ENCODE measurements around the gene REXO4.
"Not testable (repeated sequence)": the region's sequence is repeated elsewhere in the genome, so short reads cannot be mapped to it uniquely, and the experiment has no call there.

The REXO4 gene

GRCh38 chr9:133379153-133380086 is 38.4 kb downstream of the REXO4 start:
- H3K27ac ChIP-seq (ENCODE audit: poor library complexity, severe bottlenecking) = no peak overlapping the region
- DNase-seq (ENCODE audit: low spot score) = no peak
- H3K36me3 ChIP-seq (ENCODE audit: low read depth) = no peaks in the 10 kb centered on the region
- ATAC-seq (ENCODE audit: low read depth) = no peak
- TF ChIP-seq CTCF (IDR thresholded peaks at IDR 0.05; ENCODE audit: poor library complexity, severe bottlenecking) = no peak
- H3K27me3 ChIP-seq (ENCODE audit: insufficient read depth, poor library complexity, severe bottlenecking) = no peaks in the 10 kb centered on the region
- no peak overlapping the region for H3K4me3 ChIP-seq (ENCODE audit: severe bottlenecking)
- H3K9me3 ChIP-seq (ENCODE audit: severe bottlenecking) = no peaks in the 10 kb centered on the region
- no peaks in the 10 kb centered on the region for H3K4me1 ChIP-seq (ENCODE audit: insufficient read depth, poor library complexity, severe bottlenecking)

GRCh38 chr9:133378408-133378962 is 39.3 kb downstream of the REXO4 start:
- Histone ChIP-seq H3K4me3 (ENCODE audit: severe bottlenecking) (no peak overlapping the region), H3K27ac (ENCODE audit: poor library complexity, severe bottlenecking) (no peak overlapping the region), H3K36me3 (ENCODE audit: low read depth) (peaks cover 6% of the 10 kb centered on the region), H3K9me3 (ENCODE audit: severe bottlenecking) (no peaks in the 10 kb centered on the region), H3K27me3 (ENCODE audit: insufficient read depth, poor library complexity, severe bottlenecking) (no peaks in the 10 kb centered on the region), H3K4me1 (ENCODE audit: insufficient read depth, poor library complexity, severe bottlenecking) (no peaks in the 10 kb centered on the region)
- no peak for TF ChIP-seq CTCF (IDR thresholded peaks at IDR 0.05; ENCODE audit: poor library complexity, severe bottlenecking)
- ATAC-seq (ENCODE audit: low read depth) (no peak), DNase-seq (ENCODE audit: low spot score) (no peak)

GRCh38 chr9:133377721-133378216 is 40.0 kb downstream of the REXO4 start:
- no peaks in the 10 kb centered on the region for H3K9me3 ChIP-seq (ENCODE audit: severe bottlenecking)
- H3K4me3 ChIP-seq (ENCODE audit: severe bottlenecking) = no peak overlapping the region
- peaks cover 14% of the 10 kb centered on the region for H3K36me3 ChIP-seq (ENCODE audit: low read depth)
- H3K4me1 ChIP-seq (ENCODE audit: insufficient read depth, poor library complexity, severe bottlenecking) = no peaks in the 10 kb centered on the region
- no peak for TF ChIP-seq CTCF (IDR thresholded peaks at IDR 0.05; ENCODE audit: poor library complexity, severe bottlenecking)
- H3K27me3 ChIP-seq (ENCODE audit: insufficient read depth, poor library complexity, severe bottlenecking) = no peaks in the 10 kb centered on the region
- ATAC-seq (ENCODE audit: low read depth) (no peak), DNase-seq (ENCODE audit: low spot score) (no peak)
- no peak overlapping the region for H3K27ac ChIP-seq (ENCODE audit: poor library complexity, severe bottlenecking)

- H3K4me1 ChIP-seq (ENCODE audit: insufficient read depth, poor library complexity, severe bottlenecking); H3K9me3 ChIP-seq (ENCODE audit: severe bottlenecking); H3K4me3 ChIP-seq (ENCODE audit: severe bottlenecking); ATAC-seq (ENCODE audit: low read depth); DNase-seq (ENCODE audit: low spot score); H3K27ac ChIP-seq (ENCODE audit: poor library complexity, severe bottlenecking); H3K27me3 ChIP-seq (ENCODE audit: insufficient read depth, poor library complexity, severe bottlenecking): not testable (repeated sequence)
- peaks cover 18% of the 10 kb centered on the region for H3K36me3 ChIP-seq (ENCODE audit: low read depth)
These were observed 40.5 kb downstream of the REXO4 start for GRCh38 chr9:133377280-133377679.

- TF ChIP-seq CTCF (IDR thresholded peaks at IDR 0.05; ENCODE audit: poor library complexity, severe bottlenecking) = no peak
- Histone ChIP-seq H3K27me3 (ENCODE audit: insufficient read depth, poor library complexity, severe bottlenecking) (no peaks in the 10 kb centered on the region), H3K4me3 (ENCODE audit: severe bottlenecking) (peak within 1 kb of the TSS; percentile 67), H3K36me3 (ENCODE audit: low read depth) (peaks cover 31% of the 10 kb centered on the region), H3K9me3 (ENCODE audit: severe bottlenecking) (no peaks in the 10 kb centered on the region), H3K4me1 (ENCODE audit: insufficient read depth, poor library complexity, severe bottlenecking) (no peaks in the 10 kb centered on the region), H3K27ac (ENCODE audit: poor library complexity, severe bottlenecking) (peak within 1 kb of the TSS; percentile 89)
- peak; percentile 91 for ATAC-seq (ENCODE audit: low read depth)
- peak; percentile 91 for DNase-seq (ENCODE audit: low spot score)
These were observed 41.8 kb downstream of the REXO4 start, which contains the start of the genes STKLD1 and SURF4 for GRCh38 chr9:133375724-133376654. Gene STKLD1, plus strand, starts transcription at chr9:133376366. Its CDS starts 108 bp downstream, at chr9:133376474. Gene SURF4, minus strand, starts transcription at chr9:133376060. Its CDS starts 91 bp downstream, at chr9:133375969.

Data from RWPE2 (cell line).